Ovary (tissue), 9 donors: ENCODE measurements around the gene GALNT6. TPM values are rescaled to one million over a fixed set of nuclear protein-coding genes. Genes with fewer than 3 reads are reported as not detected.

ENCODE experiments used
- DNase-seq, 5 donors: peaks; one replicate each; pipeline ENCODE4 v3.0.0-alpha.2; 2019 to 2020
- H3K27ac ChIP-seq, 2 donors: fragments of 200-600 bp; one replicate each; pipeline versions ENCODE4 v1.5.1 to v1.8.0; 2019 to 2022
- H3K27me3 ChIP-seq: fragments of 200-600 bp; one replicate; pipeline ENCODE4 v1.8.0; 2022
- H3K36me3 ChIP-seq: fragments of 200-600 bp; sonication (generic); one replicate; pipeline ENCODE4 v1.5.1; 2019
- H3K4me1 ChIP-seq: one replicate; pipeline ENCODE4 v1.8.1; 2013; ENCODE audit warnings: mild to moderate bottlenecking, moderate library complexity; ENCODE audit not compliant: insufficient read depth
- H3K4me3 ChIP-seq: fragments of 200-600 bp; sonication (generic); one replicate; pipeline ENCODE4 v1.5.1; 2017
- H3K9me3 ChIP-seq, 2 donors: fragments of 200-600 bp in 1 of 2; sonication (generic) in 1 of 2; one replicate each; pipeline versions ENCODE4 v1.5.1 to v1.8.1; 2013 to 2019; ENCODE audit warnings: mild to moderate bottlenecking in 1 of 2, moderate library complexity in 1 of 2
- CTCF ChIP-seq, 3 donors: fragments of 450-650 bp in 2 of 3; fragments of 200-600 bp in 1 of 3; IDR thresholded peaks; one replicate each; pipeline versions ENCODE4 v1.5.1 to v1.8.0; 2016 to 2022; ENCODE audit warnings: antibody characterized with exemption in 3 of 3, mild to moderate bottlenecking in 1 of 3
- EP300 ChIP-seq: sonication (generic); formaldehyde crosslinking; IDR thresholded peaks from one replicate; pipeline ENCODE4 v1.6.1; 2017; ENCODE audit warnings: antibody characterized with exemption
- POLR2A ChIP-seq: fragments of 450-650 bp; IDR thresholded peaks from one replicate; pipeline ENCODE4 v1.6.1; 2017; ENCODE audit warnings: antibody characterized with exemption, mild to moderate bottlenecking, moderate library complexity
- WGBS, 3 donors: extraction: QIAGEN DNeasy Blood & Tissue Kit in 1 of 3; methylation state at CpG; one replicate each; pipeline versions ENCODE4 v1.1.5 to v1.1.7; 2013 to 2017; 5-methylcytosine and 5-hydroxymethylcytosine counted together
- intact Hi-C, 4 donors: fragments of 100-400 bp; cut with DNase I; formaldehyde crosslinking; loops; one replicate each; pipeline versions ENCODE4 v1.11.0 to v1.15.1; 2022 to 2023
- polyA plus RNA-seq, 2 donors: library from polyadenylated mRNA; stranded (reverse); fragments of 200-250 nt in 1 of 2; fragments of 350-450 nt in 1 of 2; fragmentation: Illumina TruSeq in 1 of 2; extraction: RNeasy Lipid Tissue Mini Kit (QIAGEN cat#74804) in 1 of 2; gene quantifications; one replicate each; pipeline ENCODE4 v1.2.3, GENCODE V29; 2013 to 2014
- total RNA-seq, 7 donors: library from RNA; depleted of rRNA in 2 of 7; stranded (reverse); fragments of >200 nt in 2 of 7; fragmentation: NEBNext Ultra II Directional in 3 of 7; extraction: Animal tissue kit (Norgen Biotek cat#: 25700) in 3 of 7; gene quantifications; one replicate each; pipeline versions ENCODE4 v1.1.0 to v1.2.4, GENCODE V29; 2016 to 2023
- donor health status: DM: no; HTN: no; CAD: no; lungs with moderate emphysema.
- donor health status: DM: no; HTN: no; CAD: no.
- donor health status: Bipolar disorder and iron deficiency.
- donor health status: DM: yes; HTN: yes; CAD: no.
- donor health status: DM: no; HTN: no; CAD: no.
- donor health status: DM: yes; HTN: yes; CAD: no.

Gene GALNT6
- total and polyA plus RNA-seq, 9 donors = 0.51 to 14.5 (median 2.7) TPM

- TF ChIP-seq EP300 (no peak), POLR2A (no peak), CTCF (IDR thresholded peaks at IDR 0.05) (no peak)
- Histone ChIP-seq H3K4me1 (no peaks in the 10 kb centered on the region), H3K9me3 (no peaks in the 10 kb centered on the region), H3K27ac (no peak overlapping the region), H3K4me3 (no peak overlapping the region), H3K27me3 (no peaks in the 10 kb centered on the region), H3K36me3 (no peaks in the 10 kb centered on the region)
- 90 to 97% (median 97%) methylated on average over 1 of the region's 1 CpG for WGBS, 3 donors
- intact Hi-C loops = no loop called here
- no peak for DNase-seq
Measured at GRCh38 chr12:51311389-51311788, 79.8 kb downstream of the GALNT6 start.

GRCh38 chr12:51307655-51308593 lies 83.3 kb downstream of the GALNT6 start:
- DNase-seq = no peak

GRCh38 chr12:51306507-51306906 lies 84.7 kb downstream of the GALNT6 start:
- Histone ChIP-seq H3K36me3 (no peaks in the 10 kb centered on the region), H3K4me3 (no peak overlapping the region), H3K27ac (no peak overlapping the region), H3K4me1 (no peaks in the 10 kb centered on the region), H3K27me3 (no peaks in the 10 kb centered on the region), H3K9me3 (no peaks in the 10 kb centered on the region)
- no peak for TF ChIP-seq CTCF (IDR thresholded peaks at IDR 0.05)
- no peak for TF ChIP-seq POLR2A
- no peak for TF ChIP-seq EP300
- 88 to 92% (median 92%) methylated on average over 5 of the region's 5 CpGs for WGBS, 3 donors
- no peak for DNase-seq
- intact Hi-C loops = no loop called here

More at GRCh38 chr12:51307655-51308593, 83.3 kb downstream of the GALNT6 start:
- Histone ChIP-seq H3K36me3 (no peaks in the 10 kb centered on the region), H3K9me3 (no peaks in the 10 kb centered on the region), H3K4me1 (no peaks in the 10 kb centered on the region), H3K4me3 (no peak overlapping the region), H3K27ac (no peak overlapping the region), H3K27me3 (no peaks in the 10 kb centered on the region)
- intact Hi-C loops = no loop called here
- WGBS, 3 donors = 72 to 76% (median 74%) methylated on average over 6 of the region's 6 CpGs
- TF ChIP-seq EP300 (no peak), POLR2A (no peak), CTCF (IDR thresholded peaks at IDR 0.05) (no peak)

Other genes with a start within 250 kb of the GALNT6 start
- gene TFCP2, start 218.3 kb downstream of the GALNT6 start, total RNA-seq = 10 to 100 TPM; 10.5 to 32.0 (median 22.7) TPM
- 10 to 100 TPM; 14.9 to 27.7 TPM for gene TFCP2, start 218.3 kb downstream of the GALNT6 start, polyA plus RNA-seq
- 10 to 100 TPM; 15.3 to 48.8 (median 30.2) TPM for gene POU6F1, start 173.3 kb downstream of the GALNT6 start, total RNA-seq
- gene POU6F1, start 173.3 kb downstream of the GALNT6 start, polyA plus RNA-seq = 10 to 100 TPM; 11.8 to 17.5 TPM
- 100 to 1,000 TPM; 123 to 254 (median 140) TPM for gene DAZAP2, start 152.6 kb downstream of the GALNT6 start, total RNA-seq
- gene DAZAP2, start 152.6 kb downstream of the GALNT6 start, polyA plus RNA-seq = 100 to 1,000 TPM; 277 to 323 TPM
- gene SMAGP, start 121.0 kb downstream of the GALNT6 start, total RNA-seq = 10 to 100 TPM in 3 of 7 donors, 1 to 10 TPM in 4; 5.2 to 17.6 (median 9.4) TPM
- gene SMAGP, start 121.0 kb downstream of the GALNT6 start, polyA plus RNA-seq = 10 to 100 TPM in 1 of 2 donors, 1 to 10 TPM in 1; 7.2 to 36.5 TPM
- 1 to 10 TPM; 1.1 to 3.5 (median 1.5) TPM for gene BIN2, start 67.2 kb downstream of the GALNT6 start, total RNA-seq
- gene BIN2, start 67.2 kb downstream of the GALNT6 start, polyA plus RNA-seq = 1 to 10 TPM; 1.1 to 7.6 TPM
- gene CELA1, start 44.7 kb downstream of the GALNT6 start, total RNA-seq = not detected
- not detected for gene CELA1, start 44.7 kb downstream of the GALNT6 start, polyA plus RNA-seq
- 10 to 100 TPM in 4 of 7 donors, 1 to 10 TPM in 3; 4.7 to 18.5 (median 10.6) TPM for gene SLC4A8, start 33.4 kb upstream of the GALNT6 start, total RNA-seq
- gene SLC4A8, start 33.4 kb upstream of the GALNT6 start, polyA plus RNA-seq = 1 to 10 TPM; 1.5 to 4.7 TPM
- gene SCN8A, start 199.8 kb upstream of the GALNT6 start, total RNA-seq = 1 to 10 TPM in 6 of 7 donors, under 1 TPM in 1; 0.91 to 2.9 (median 1.7) TPM
- under 1 TPM; 0.21 to 0.43 TPM for gene SCN8A, start 199.8 kb upstream of the GALNT6 start, polyA plus RNA-seq